PFSK-1 (cell line): Measurements from ENCODE around the gene NEK7.

Source experiments
- POLR2AphosphoS5 ChIP-seq: IDR thresholded peaks from 2 replicates; pipeline ENCODE4 v1.6.1; 2012; ENCODE audit warnings: low read depth, mild to moderate bottlenecking, control low read depth, low read length, moderate library complexity
- REST ChIP-seq, 2 experiments: IDR thresholded peaks; 2 replicates each; pipeline versions ENCODE4 v1.6.1 to v1.8.0; 2011 to 2012; ENCODE audit warnings: low read depth in 2 of 2, low read length in 2 of 2, control low read depth in 1 of 2, inconsistent platforms in 1 of 2, mild to moderate bottlenecking in 1 of 2, moderate library complexity in 1 of 2; ENCODE audit not compliant: insufficient read depth in 1 of 2

GRCh38 chr1:198335663-198336062, 178.9 kb downstream of the NEK7 start:
- TF ChIP-seq REST (IDR thresholded peaks at IDR 0.05; ENCODE audit: insufficient read depth in 1 of 2, low read depth in 2 of 2, low read length in 2 of 2) (no peak), POLR2AphosphoS5 (no peak)
